ENCODE measurements around the gene IGF2BP2.

GRCh38 chr3:185640308-185640707, 184.5 kb downstream of the IGF2BP2 start:
- no peak for TF ChIP-seq USF1 (IDR thresholded peaks at IDR 0.05)
- no peak for TF ChIP-seq CREB1 (IDR thresholded peaks at IDR 0.05; ENCODE audit: low read depth)
- no peak for TF ChIP-seq YY1 (IDR thresholded peaks at IDR 0.05; ENCODE audit: low read depth)
- no peak for TF ChIP-seq CEBPB (IDR thresholded peaks at IDR 0.05)
- no peak for TF ChIP-seq MAX (IDR thresholded peaks at IDR 0.05)
- no peak for TF ChIP-seq ZBTB7A (IDR thresholded peaks at IDR 0.05; ENCODE audit: low read depth)
- TF ChIP-seq EP300 (IDR thresholded peaks at IDR 0.05; ENCODE audit: borderline replicate concordance): no peak
- TF ChIP-seq REST (IDR thresholded peaks at IDR 0.05; ENCODE audit: low read depth): no peak
- TF ChIP-seq TAF1 (IDR thresholded peaks at IDR 0.05; ENCODE audit: low read depth): no peak
- TF ChIP-seq EGR1 (IDR thresholded peaks at IDR 0.05): no peak

All from Ishikawa (cell line).